HG03575 (cell line): ENCODE data around the gene CTBP2.
"Not testable (repeated sequence)": the region's sequence is repeated elsewhere in the genome, so short reads cannot be mapped to it uniquely, and the experiment has no call there.

Experiments used
- ATAC-seq: cut with Tn5 transposase; IDR thresholded peaks from one replicate; pipeline ENCODE4 v1.9.1; 2021; ENCODE audit not compliant: unreplicated experiment, insufficient number of reproducible peaks, low FRiP score; ENCODE audit errors: extremely low read depth

CTBP2 gene

DNA sequence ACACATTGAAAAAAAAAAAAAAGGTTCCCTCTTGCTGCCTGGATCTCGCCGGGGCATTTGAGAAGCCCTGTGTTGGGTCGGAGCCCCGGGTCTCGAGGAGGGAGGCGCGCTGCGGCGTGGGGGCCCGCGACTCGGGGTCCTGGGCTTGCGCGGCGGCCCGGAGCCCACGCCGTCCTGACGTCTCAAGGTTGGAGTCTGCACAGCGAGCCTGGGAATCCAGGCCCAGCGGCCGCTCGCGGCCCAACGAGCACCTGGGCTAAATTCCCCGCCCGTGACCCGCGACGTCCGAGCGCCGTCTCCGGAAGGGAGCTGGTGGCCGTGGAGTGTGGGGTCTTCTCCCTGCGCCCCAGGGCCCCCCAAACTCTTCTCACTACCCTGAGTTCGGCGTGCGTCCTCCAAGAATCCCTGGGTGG, 1.4 kb upstream of the CTBP2 start:
- ATAC-seq: no peak

DNA sequence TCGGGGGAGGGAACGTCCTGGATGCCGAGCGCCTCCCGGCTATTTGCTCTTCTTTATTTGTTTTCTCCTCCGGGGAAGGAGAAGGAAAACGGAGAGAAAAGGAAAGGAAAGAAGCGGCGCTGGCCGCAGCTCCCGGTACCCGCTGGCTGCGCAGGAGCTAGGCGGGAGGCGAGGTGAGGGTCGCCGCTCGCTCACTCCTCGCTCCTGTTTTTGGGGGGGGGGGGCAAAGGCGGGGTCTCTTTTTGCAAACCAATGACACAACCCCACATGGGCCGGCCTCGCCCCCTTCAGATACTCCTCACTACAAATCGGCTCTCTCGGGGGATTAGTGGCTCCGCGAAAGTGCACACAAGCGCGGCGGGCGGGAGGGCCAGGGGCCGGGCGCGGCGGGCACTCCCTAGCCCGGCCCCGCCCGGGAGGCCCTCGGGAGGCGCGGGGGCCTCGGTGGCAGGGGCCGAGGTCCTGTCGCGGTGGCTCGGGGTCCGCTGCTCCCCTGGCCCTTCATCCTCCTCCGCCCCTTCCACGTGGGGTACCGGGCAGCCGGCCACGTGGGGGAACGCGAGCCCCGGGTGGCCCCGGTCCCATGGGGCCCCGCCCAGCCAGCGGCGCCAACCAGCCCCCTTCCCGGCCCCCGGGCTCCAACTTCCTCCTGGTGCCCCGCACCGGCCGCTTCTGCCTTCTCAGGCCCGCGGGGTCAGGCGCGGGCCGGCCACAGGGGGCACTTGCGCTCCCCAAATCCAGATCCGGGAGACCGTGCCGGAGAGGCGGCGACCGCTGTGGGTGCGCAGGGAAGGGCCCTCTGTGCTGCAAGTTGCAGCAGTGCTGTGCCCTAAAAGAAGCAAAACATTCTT, 718 bp upstream of the CTBP2 start:
- ATAC-seq: no peak

GRCh38 chr10:125159486-125159931, 854 bp downstream of the CTBP2 start:
- no peak for ATAC-seq

DNA sequence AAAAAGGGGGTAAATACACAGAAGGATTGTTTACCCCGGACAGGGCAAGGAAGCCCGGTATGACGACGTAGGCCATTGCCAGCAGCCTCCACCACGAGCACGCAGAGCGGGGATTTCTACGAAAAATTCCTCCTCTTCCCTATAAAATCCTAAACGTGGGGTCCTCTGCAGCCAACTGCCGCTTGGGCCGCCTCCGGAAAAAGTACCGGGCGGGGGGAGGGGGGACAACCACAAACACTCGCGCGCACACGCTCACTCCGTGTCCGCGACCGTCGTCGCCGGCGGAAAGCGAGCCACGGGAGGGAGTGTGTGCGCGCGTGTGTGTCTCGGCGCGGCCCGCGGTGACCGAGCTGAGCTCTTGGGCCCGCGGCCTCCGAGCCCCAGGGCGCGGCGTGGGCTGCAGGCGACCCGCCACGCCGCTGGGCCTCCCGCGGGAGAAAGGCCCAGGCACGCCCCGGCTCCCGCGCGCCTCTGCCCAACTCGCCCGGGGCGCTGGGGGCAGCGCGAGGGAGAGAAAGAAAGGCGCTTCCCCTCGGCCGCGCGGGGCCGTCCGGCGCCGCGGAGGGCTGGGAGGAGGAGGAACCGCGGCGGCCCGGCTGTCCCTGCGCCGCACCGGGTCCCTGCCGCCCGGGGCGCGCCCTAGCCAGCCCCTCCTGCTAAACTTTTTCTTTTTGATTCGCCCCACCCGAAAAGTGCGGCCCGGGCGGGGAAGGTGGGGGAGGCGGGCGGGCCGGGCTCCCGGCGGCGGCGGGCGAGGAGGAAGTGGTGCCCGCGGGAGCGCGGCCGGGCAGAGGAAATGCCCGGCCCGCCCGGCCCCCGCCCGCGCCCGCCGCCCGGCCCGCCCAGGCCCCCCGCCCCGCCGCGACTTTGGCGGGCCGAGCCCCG, 1.5 kb downstream of the CTBP2 start:
- no peak for ATAC-seq

- no peak for ATAC-seq
Measured at GRCh38 chr10:125158275-125158600, 2.1 kb downstream of the CTBP2 start.

DNA sequence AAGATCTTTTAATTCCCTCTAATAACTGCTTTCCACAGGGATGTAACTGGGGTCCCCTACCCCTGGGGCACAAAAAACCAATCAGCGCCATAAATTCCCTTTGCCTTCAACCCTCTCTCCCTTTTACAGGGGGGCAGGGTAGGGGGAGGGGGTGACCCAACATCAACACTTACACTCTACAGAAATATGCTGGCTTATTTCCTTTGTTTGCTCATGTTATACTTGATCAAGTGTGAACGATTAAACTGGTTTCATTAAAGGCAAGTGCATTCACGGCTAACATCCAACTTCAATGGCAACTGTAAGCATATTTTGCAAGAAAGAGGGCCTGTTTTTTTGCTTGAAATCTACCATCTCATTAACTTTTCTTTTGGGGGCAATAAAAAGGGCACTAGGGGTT, 2.9 kb downstream of the CTBP2 start:
- ATAC-seq: no peak

GRCh38 chr10:125156739-125157480, 3.5 kb downstream of the CTBP2 start:
- ATAC-seq: no peak

- no peak for ATAC-seq
Measured at GRCh38 chr10:125156196-125156595, 4.2 kb downstream of the CTBP2 start.

GRCh38 chr10:125155101-125155500, 5.3 kb downstream of the CTBP2 start:
- no peak for ATAC-seq

DNA sequence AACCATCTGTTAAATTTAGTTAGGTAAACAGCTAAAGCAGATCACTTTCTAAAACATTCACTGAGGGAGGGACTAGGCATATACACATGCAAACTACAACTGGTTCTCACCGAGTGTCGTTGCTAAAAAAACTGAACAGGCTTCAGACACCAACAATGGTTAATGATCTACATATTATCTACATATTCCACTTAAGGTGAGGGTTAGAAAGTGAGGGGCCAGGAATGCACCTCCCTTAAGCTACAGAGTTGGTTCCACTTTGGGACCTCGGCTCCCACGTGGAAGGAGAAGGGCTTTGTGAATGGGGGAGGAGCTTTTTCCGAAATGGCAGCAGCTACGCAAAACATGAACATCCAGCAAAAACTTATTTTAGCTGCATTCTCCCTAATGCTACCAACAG, 5.8 kb downstream of the CTBP2 start:
- ATAC-seq: no peak

DNA sequence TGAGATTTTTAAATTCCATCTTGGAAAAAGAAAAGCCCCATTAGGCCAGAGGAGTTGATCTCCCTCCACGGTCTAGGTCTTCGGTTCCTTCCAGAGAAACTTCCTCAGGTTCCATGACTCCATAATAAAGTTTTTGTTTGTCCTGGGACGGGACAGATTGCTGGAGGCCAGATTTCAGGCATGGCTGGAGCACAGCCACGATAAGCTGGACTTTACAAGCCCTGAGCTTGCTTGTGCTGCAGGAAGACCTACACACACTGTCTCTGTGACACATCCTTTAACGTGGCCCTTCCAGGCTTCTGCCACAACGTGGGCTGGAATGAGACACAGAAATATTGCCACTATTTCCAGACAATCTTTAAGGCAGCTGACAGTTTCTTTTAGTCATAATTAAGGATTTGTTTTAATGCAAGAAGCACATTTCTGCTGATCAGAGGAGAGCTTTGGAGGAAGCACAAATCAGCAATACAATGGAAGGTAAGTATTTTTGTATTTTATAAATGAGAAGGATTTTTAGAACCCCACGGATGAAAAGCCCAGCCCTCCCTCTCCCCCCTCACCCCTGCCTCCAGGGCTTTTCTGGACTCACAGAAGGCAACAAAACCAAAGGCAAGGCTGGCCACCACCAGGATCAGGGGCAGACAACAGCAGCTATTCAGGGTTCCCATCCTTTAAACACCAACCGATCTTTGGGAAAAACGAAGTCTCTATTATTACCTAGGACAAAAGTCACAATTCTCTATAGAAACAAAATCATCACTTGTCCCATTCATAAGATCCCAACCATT, 6.5 kb downstream of the CTBP2 start:
- ATAC-seq: no peak

- no peak for ATAC-seq
Measured at GRCh38 chr10:125152450-125153368, 7.7 kb downstream of the CTBP2 start.

- ATAC-seq: no peak
Measured at GRCh38 chr10:125151553-125152449, 8.6 kb downstream of the CTBP2 start.

DNA sequence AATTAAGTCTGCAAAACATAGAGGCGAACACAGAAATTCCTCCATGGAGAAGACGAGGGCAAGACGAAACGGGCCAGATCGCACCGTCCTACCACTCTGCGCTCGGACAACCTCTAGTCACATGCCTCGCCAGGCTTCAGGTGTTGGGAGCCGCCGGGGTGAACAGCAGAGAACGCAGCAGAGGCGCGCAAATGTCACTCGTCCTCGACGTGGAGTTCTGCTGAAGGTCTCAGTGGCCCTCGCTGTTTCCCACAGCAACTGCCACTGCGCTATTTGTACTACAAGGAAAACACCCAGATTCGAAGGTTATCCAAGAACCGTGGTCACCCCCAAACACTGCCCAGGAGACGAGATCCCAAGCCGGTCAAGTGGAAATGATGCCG, 9.2 kb downstream of the CTBP2 start:
- ATAC-seq: no peak

GRCh38 chr10:125150376-125151083, 9.8 kb downstream of the CTBP2 start:
- not testable (repeated sequence) for ATAC-seq

- ATAC-seq: no peak
Measured at GRCh38 chr10:125149680-125150047, 10.7 kb downstream of the CTBP2 start.
